Measurements from ENCODE around the gene MT3. TPM values are rescaled to one million over a fixed set of nuclear protein-coding genes. Genes with fewer than 3 reads are reported as not detected.

MT3 gene
- total and polyA plus RNA-seq, 2 of the 8 experiments (the other 6 are each of a cell fraction or from before 2014, with no cell fraction given) = 0.17 TPM; not detected in 1

- no peak overlapping the region for H2BK15ac ChIP-seq (ENCODE audit: low read length)
- H3K9me3 ChIP-seq (ENCODE audit: insufficient read depth in 2 of 2, low read depth in 1 of 2, low read length in 1 of 2) = no peaks in the 10 kb centered on the region
- H3K4me1 ChIP-seq (replicated peaks in 1 of 4; ENCODE audit: control insufficient read depth in 3 of 4, insufficient read depth in 4 of 4, low read length in 3 of 4) = peaks cover 0 to 17% (median 14%) of the 10 kb centered on the region in 4 experiments; a peak in 6 of 7 replicates
- H3K4me3 ChIP-seq (ENCODE audit: extremely low read depth in 1 of 4, insufficient read depth in 2 of 4, low read depth in 3 of 4, low read length in 4 of 4) = no peak overlapping the region
- no peak overlapping the region for H3K23ac ChIP-seq (ENCODE audit: insufficient read length)
- 96% methylated on average over 2 of the region's 2 CpGs; no CpG with 5 or more reads in 1 of the 2 experiments for WGBS, 2 experiments (ENCODE audit: extremely low coverage in 1 of 2, insufficient coverage in 1 of 2, insufficient read length in 1 of 2, insufficient replicate concordance in 2 of 2, low coverage in 1 of 2, low lambda C conversion rate in 2 of 2, missing lambda C conversion rate in 1 of 2)
- no peak overlapping the region for H4K8ac ChIP-seq (ENCODE audit: extremely low read depth, insufficient read depth, low read length)
- ChIA-PET POLR2A (ENCODE audit: partially characterized antibody) (interaction anchor here (0.9 to 4.7 kb wide), 5 partner anchors 13 to 60 kb away, joined by 5 to 66 read pairs (median 29); partner anchors contain the start of genes MT1G, MT1H, MT1X and MT2A), CTCF (ENCODE audit: partially characterized antibody) (interaction anchor here (0.8 to 2.8 kb wide), 5 partner anchors 11 to 96 kb away, joined by 3 to 9 read pairs (median 3); no protein-coding TSS in a partner anchor)
- H2AFZ ChIP-seq (ENCODE audit: low read length) = no peak overlapping the region
- H3K79me2 ChIP-seq (ENCODE audit: control insufficient read depth in 1 of 2, insufficient read depth in 2 of 2, low read length in 2 of 2) = no peaks in the 10 kb centered on the region
- H3K18ac ChIP-seq (ENCODE audit: extremely low read depth, low read length) = no peak overlapping the region
- no peak overlapping the region for H2BK20ac ChIP-seq (ENCODE audit: low read length)
- H3K27ac ChIP-seq (ENCODE audit: low read depth, low read length) = no peak overlapping the region
- H4K91ac ChIP-seq (replicated peaks; ENCODE audit: insufficient read length, low read length) = no peak overlapping the region
- no peaks in the 10 kb centered on the region for H3K36me3 ChIP-seq (ENCODE audit: control insufficient read depth in 2 of 4, insufficient read depth in 4 of 4, low read length in 3 of 4)
- H2BK120ac ChIP-seq (replicated peaks; ENCODE audit: low read depth, low read length) = no peak overlapping the region
- H3K4me2 ChIP-seq (ENCODE audit: insufficient read depth in 1 of 2, low read depth in 2 of 2, low read length in 2 of 2) = no peak overlapping the region
- peaks cover 51 to 85% (median 81%) of the 10 kb centered on the region in 4 experiments for H3K27me3 ChIP-seq (replicated peaks in 1 of 4; ENCODE audit: control insufficient read depth in 3 of 4, extremely low read depth in 1 of 4, insufficient read depth in 3 of 4, low read length in 3 of 4)
- peaks cover 0 to 8% of the 10 kb centered on the region in 2 experiments for H4K20me1 ChIP-seq (replicated peaks in 1 of 2; ENCODE audit: control insufficient read depth in 1 of 2, insufficient read depth in 2 of 2, low read length in 2 of 2)
- no peaks in the 10 kb centered on the region for H3K79me1 ChIP-seq (ENCODE audit: low read depth, low read length)
- no peak overlapping the region for H3K56ac ChIP-seq (replicated peaks; ENCODE audit: insufficient read length, low read depth, low read length)
- no peak overlapping the region for H2AK5ac ChIP-seq (ENCODE audit: low read depth, low read length)
- H3K4ac ChIP-seq (replicated peaks; ENCODE audit: insufficient read length, low read depth, low read length) = no peak overlapping the region
- DNase-seq (ENCODE audit: low read depth in 1 of 2, low spot score in 2 of 2) = no peak
- no peak for TF ChIP-seq TAF1 (IDR thresholded peaks at IDR 0.05; ENCODE audit: low read depth, low read length)
- TF ChIP-seq GTF2F1 (IDR thresholded peaks at IDR 0.05; ENCODE audit: borderline replicate concordance, low read depth, low read length) = no peak
- TF ChIP-seq KDM5A (IDR thresholded peaks at IDR 0.05; ENCODE audit: low read length) = no peak
- no peak for TF ChIP-seq EGR1 (IDR thresholded peaks at IDR 0.05; ENCODE audit: borderline replicate concordance, low read depth, low read length)
- no peak for TF ChIP-seq RXRA (IDR thresholded peaks at IDR 0.05; ENCODE audit: insufficient read depth, low read depth, low read length)
- H4K5ac ChIP-seq (ENCODE audit: insufficient read length, low read depth, low read length) = no peak overlapping the region
- no peak overlapping the region for H3K14ac ChIP-seq (ENCODE audit: insufficient read length)
- H3K23me2 ChIP-seq (ENCODE audit: low read depth, low read length) = peaks cover 5% of the 10 kb centered on the region; the same call in 1 of the 2 replicates
- no peak for FAIRE-seq
- H3K9ac ChIP-seq (replicated peaks in 1 of 4; ENCODE audit: extremely low read depth in 1 of 4, low read depth in 3 of 4, low read length in 3 of 4) = no peak overlapping the region
- H2BK12ac ChIP-seq (ENCODE audit: low read depth, low read length) = no peak overlapping the region
- no peak overlapping the region for H2BK5ac ChIP-seq (ENCODE audit: low read depth, low read length)
Observed at GRCh38 chr16:56623637-56624036, 34.3 kb downstream of the MT3 start.

All from H1 (cell line).